Measurements from ENCODE around the gene GRIK2. TPM values are rescaled to one million over a fixed set of nuclear protein-coding genes. Genes with fewer than 3 reads are reported as not detected.
A peak's percentile ranks its signal among the peaks of the same experiment; 100 is the strongest.

GRIK2 gene
- total RNA-seq, 1 experiment from 2014 or later = 0.61 TPM

DNA sequence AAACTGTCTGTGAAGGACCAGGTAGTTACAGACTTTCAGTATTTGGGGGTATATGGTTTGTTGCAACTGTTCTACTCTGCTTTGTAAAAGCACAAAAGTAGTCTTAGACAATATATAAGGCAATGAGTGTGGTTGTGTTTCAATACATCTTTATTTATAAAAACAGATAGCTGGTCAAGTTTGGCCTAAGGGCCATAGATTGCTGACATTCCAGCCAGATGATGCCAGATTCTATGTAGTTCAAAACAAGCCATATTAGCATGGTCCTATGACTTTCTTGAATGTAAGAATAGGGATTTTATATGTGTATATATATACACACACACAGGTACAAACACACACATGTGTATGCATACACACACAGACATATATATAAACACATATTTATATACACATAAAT lies 201.8 kb downstream of the GRIK2 start:
- H3K36me3 ChIP-seq (ENCODE audit: low read depth) = no peaks in the 10 kb centered on the region
- TF ChIP-seq, protein P1, sequence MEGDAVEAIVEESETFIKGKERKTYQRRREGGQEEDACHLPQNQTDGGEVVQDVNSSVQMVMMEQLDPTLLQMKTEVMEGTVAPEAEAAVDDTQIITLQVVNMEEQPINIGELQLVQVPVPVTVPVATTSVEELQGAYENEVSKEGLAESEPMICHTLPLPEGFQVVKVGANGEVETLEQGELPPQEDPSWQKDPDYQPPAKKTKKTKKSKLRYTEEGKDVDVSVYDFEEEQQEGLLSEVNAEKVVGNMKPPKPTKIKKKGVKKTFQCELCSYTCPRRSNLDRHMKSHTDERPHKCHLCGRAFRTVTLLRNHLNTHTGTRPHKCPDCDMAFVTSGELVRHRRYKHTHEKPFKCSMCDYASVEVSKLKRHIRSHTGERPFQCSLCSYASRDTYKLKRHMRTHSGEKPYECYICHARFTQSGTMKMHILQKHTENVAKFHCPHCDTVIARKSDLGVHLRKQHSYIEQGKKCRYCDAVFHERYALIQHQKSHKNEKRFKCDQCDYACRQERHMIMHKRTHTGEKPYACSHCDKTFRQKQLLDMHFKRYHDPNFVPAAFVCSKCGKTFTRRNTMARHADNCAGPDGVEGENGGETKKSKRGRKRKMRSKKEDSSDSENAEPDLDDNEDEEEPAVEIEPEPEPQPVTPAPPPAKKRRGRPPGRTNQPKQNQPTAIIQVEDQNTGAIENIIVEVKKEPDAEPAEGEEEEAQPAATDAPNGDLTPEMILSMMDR (conservative IDR thresholded peaks at IDR 0.05) = no peak
- TF ChIP-seq EZH2 (IDR thresholded peaks at IDR 0.05; ENCODE audit: low read depth) = no peak
- no peaks in the 10 kb centered on the region; the same call in 1 of the 2 replicates for H3K9me3 ChIP-seq (ENCODE audit: insufficient read depth, low read depth)
- DNase-seq = no peak
- H3K9me2 ChIP-seq (ENCODE audit: insufficient read depth) = no peaks in the 10 kb centered on the region
- CTCF ChIA-PET = no interaction called here
- H3K27ac ChIP-seq = no peak overlapping the region
- H2AFZ ChIP-seq = no peak overlapping the region
- POLR2A ChIA-PET (ENCODE audit: unreplicated experiment) = no interaction called here
- H3K4me3 ChIP-seq = no peak overlapping the region
- intact Hi-C loops (cut with micrococcal nuclease; ENCODE audit: unreplicated experiment) = no loop called here
- H3K79me2 ChIP-seq (ENCODE audit: low read depth) = no peaks in the 10 kb centered on the region
- H3K4me1 ChIP-seq (replicated peaks; ENCODE audit: insufficient read depth) = no peaks in the 10 kb centered on the region
- BruUV-seq (replicated peaks) = no TSS peak
- no peaks in the 10 kb centered on the region for H4K20me1 ChIP-seq (ENCODE audit: insufficient read depth)
- no peak overlapping the region for H3K4me2 ChIP-seq
- no peaks in the 10 kb centered on the region for H3K27me3 ChIP-seq (ENCODE audit: insufficient read depth, low read depth)
- H3F3A ChIP-seq (ENCODE audit: insufficient read depth, low read depth) = no peaks in the 10 kb centered on the region

DNA sequence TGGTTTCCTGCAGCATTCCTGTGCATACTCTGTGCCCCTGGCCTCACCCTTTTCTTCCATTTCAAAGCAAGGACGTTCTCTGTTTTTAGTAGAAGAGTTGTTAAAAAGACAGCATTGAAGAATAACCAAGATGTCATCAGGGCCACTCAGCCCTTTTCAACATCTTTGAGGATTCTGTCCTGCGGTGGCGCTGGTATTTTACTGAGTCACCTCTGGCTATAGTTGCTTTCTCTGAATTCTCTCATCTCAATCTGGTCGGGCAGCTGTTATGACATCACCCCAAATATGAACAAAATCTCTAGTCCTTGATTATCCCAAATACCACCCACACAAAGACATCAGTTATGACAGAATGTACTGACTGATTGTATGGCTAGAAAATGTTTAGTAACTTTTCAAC lies 204.2 kb downstream of the GRIK2 start:
- TF ChIP-seq EZH2 (IDR thresholded peaks at IDR 0.05; ENCODE audit: low read depth) = no peak
- TF ChIP-seq, protein P1 (conservative IDR thresholded peaks at IDR 0.05) = no peak
- H3K4me3 ChIP-seq = no peak overlapping the region
- POLR2A ChIA-PET (ENCODE audit: unreplicated experiment) = no interaction called here
- no peaks in the 10 kb centered on the region for H3K27me3 ChIP-seq (ENCODE audit: insufficient read depth, low read depth)
- H3K27ac ChIP-seq = no peak overlapping the region
- no peaks in the 10 kb centered on the region for H3K36me3 ChIP-seq (ENCODE audit: low read depth)
- H2AFZ ChIP-seq = no peak overlapping the region
- H3K9me2 ChIP-seq (ENCODE audit: insufficient read depth) = no peaks in the 10 kb centered on the region
- no peak for DNase-seq
- no peaks in the 10 kb centered on the region; the same call in 1 of the 2 replicates for H3K9me3 ChIP-seq (ENCODE audit: insufficient read depth, low read depth)
- intact Hi-C loops (cut with micrococcal nuclease; ENCODE audit: unreplicated experiment) = no loop called here
- no TSS peak for BruUV-seq (replicated peaks)
- no peaks in the 10 kb centered on the region for H3K4me1 ChIP-seq (replicated peaks; ENCODE audit: insufficient read depth)
- H3F3A ChIP-seq (ENCODE audit: insufficient read depth, low read depth) = no peaks in the 10 kb centered on the region
- no peaks in the 10 kb centered on the region for H3K79me2 ChIP-seq (ENCODE audit: low read depth)
- no peaks in the 10 kb centered on the region for H4K20me1 ChIP-seq (ENCODE audit: insufficient read depth)
- CTCF ChIA-PET = no interaction called here
- H3K4me2 ChIP-seq = no peak overlapping the region

DNA sequence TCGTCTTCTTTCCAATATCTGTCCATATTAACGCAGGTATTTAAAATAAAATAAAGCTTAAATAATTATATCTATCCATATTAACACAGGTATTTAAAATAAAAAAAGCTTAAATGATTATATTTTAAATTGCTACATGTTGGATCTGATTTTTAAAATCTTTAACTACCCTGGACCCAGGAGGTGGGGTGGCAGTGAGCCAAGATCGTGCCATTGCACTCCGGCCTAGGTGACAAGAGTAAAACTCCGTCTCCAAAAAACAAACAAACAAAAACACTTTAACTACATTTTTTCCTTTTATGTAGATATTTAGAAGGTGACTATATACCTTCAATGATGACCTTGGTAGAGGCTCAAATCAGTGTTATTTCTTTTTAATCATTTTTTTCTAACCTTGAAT lies 211.9 kb downstream of the GRIK2 start:
- Histone ChIP-seq H3K79me2 (ENCODE audit: low read depth) (no peaks in the 10 kb centered on the region), H3K27ac (peak overlapping the region; percentile 6; the same call in 1 of the 2 replicates), H3K9me2 (ENCODE audit: insufficient read depth) (no peaks in the 10 kb centered on the region), H3K4me3 (no peak overlapping the region), H2AFZ (no peak overlapping the region), H3K4me2 (no peak overlapping the region), H3K36me3 (ENCODE audit: low read depth) (no peaks in the 10 kb centered on the region), H3K4me1 (replicated peaks; ENCODE audit: insufficient read depth) (peaks cover 3% of the 10 kb centered on the region; the same call in 1 of the 2 replicates), H3F3A (ENCODE audit: insufficient read depth, low read depth) (no peaks in the 10 kb centered on the region), H3K9me3 (ENCODE audit: insufficient read depth, low read depth) (no peaks in the 10 kb centered on the region), H3K27me3 (ENCODE audit: insufficient read depth, low read depth) (no peaks in the 10 kb centered on the region), H4K20me1 (ENCODE audit: insufficient read depth) (no peaks in the 10 kb centered on the region)
- ChIA-PET POLR2A (ENCODE audit: unreplicated experiment) (no interaction called here), CTCF (no interaction called here)
- no peak for DNase-seq
- no TSS peak for BruUV-seq (replicated peaks)
- intact Hi-C loops (cut with micrococcal nuclease; ENCODE audit: unreplicated experiment) = no loop called here
- TF ChIP-seq, protein P1 (conservative IDR thresholded peaks at IDR 0.05) = no peak
- TF ChIP-seq EZH2 (IDR thresholded peaks at IDR 0.05; ENCODE audit: low read depth) = no peak

All from PC-9 (cell line).